ENCODE measurements around the gene AUTS2.

The AUTS2 gene

DNA sequence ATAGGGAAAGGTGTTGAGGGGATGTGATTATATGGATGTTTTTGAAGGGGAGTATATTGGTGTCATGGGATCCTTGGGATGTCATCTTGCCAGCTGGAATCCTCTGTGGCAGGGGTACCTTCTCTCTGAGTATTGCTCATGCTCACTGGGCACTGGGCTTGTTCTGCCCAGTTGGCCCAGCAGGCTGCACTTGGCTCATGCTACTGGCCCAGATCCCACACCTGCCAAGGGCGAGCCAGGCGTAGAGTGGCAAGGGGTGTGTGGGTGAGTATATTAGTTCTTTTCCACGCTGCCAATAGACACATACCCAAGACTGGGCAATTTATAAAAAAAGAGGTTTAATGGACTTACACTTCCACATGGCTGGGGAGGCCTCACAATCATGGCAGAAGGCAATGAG lies 311.9 kb downstream of the AUTS2 start:
- Histone ChIP-seq H3K9me3 (ENCODE audit: low read length) (peaks cover 9% of the 10 kb centered on the region), H3F3A (ENCODE audit: insufficient read depth, low read length) (no peaks in the 10 kb centered on the region), H3K79me2 (ENCODE audit: insufficient read depth, low read length) (peaks cover 60% of the 10 kb centered on the region), H3K4me3 (ENCODE audit: low read depth, low read length, poor library complexity, severe bottlenecking) (no peak overlapping the region), H3K9me2 (ENCODE audit: low read depth, low read length) (no peaks in the 10 kb centered on the region), H3K36me3 (ENCODE audit: insufficient read depth, low read length) (peaks cover 34% of the 10 kb centered on the region), H3K9ac (ENCODE audit: low read length) (no peak overlapping the region), H3K27ac (ENCODE audit: low read depth, low read length, poor library complexity, severe bottlenecking) (no peak overlapping the region), H2AFZ (ENCODE audit: low read length) (no peak overlapping the region), H4K20me1 (ENCODE audit: insufficient read depth, low read length) (no peaks in the 10 kb centered on the region), H3K4me1 (ENCODE audit: insufficient read depth, low read length, severe bottlenecking) (peaks cover 16% of the 10 kb centered on the region), H3K27me3 (ENCODE audit: insufficient read depth, low read length) (no peaks in the 10 kb centered on the region), H3K4me2 (ENCODE audit: low read length) (no peak overlapping the region)
- TF ChIP-seq, protein P1, sequence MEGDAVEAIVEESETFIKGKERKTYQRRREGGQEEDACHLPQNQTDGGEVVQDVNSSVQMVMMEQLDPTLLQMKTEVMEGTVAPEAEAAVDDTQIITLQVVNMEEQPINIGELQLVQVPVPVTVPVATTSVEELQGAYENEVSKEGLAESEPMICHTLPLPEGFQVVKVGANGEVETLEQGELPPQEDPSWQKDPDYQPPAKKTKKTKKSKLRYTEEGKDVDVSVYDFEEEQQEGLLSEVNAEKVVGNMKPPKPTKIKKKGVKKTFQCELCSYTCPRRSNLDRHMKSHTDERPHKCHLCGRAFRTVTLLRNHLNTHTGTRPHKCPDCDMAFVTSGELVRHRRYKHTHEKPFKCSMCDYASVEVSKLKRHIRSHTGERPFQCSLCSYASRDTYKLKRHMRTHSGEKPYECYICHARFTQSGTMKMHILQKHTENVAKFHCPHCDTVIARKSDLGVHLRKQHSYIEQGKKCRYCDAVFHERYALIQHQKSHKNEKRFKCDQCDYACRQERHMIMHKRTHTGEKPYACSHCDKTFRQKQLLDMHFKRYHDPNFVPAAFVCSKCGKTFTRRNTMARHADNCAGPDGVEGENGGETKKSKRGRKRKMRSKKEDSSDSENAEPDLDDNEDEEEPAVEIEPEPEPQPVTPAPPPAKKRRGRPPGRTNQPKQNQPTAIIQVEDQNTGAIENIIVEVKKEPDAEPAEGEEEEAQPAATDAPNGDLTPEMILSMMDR (IDR thresholded peaks at IDR 0.05; ENCODE audit: low read length): no peak
- TF ChIP-seq EZH2 (IDR thresholded peaks at IDR 0.05; ENCODE audit: borderline replicate concordance, low read length): no peak

DNA sequence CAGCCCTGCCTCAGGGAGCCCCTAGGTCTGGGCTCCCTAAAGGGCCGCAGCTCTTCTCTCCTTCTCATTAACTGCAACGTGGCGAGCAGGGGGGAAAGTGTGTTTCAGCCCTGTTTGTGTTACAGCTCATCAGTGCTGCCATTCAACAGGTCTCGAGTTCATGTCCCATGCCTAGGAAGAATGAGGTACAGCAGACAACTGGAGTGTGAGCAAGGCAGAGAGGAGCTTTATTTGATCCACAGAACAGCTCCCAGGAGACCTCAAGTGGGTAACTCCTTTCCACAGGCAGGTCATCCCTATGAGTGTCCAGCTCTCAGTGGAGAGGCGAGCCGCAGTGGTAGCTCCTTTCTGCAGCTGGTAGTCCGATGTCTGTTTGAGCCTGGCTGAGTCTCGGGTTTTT lies 313.1 kb downstream of the AUTS2 start:
- Histone ChIP-seq H3K9ac (ENCODE audit: low read length) (no peak overlapping the region), H3K4me1 (ENCODE audit: insufficient read depth, low read length, severe bottlenecking) (peaks cover 4% of the 10 kb centered on the region), H3K27ac (ENCODE audit: low read depth, low read length, poor library complexity, severe bottlenecking) (no peak overlapping the region), H3K4me2 (ENCODE audit: low read length) (no peak overlapping the region), H3K36me3 (ENCODE audit: insufficient read depth, low read length) (peaks cover 34% of the 10 kb centered on the region), H2AFZ (ENCODE audit: low read length) (no peak overlapping the region), H4K20me1 (ENCODE audit: insufficient read depth, low read length) (no peaks in the 10 kb centered on the region), H3K4me3 (ENCODE audit: low read depth, low read length, poor library complexity, severe bottlenecking) (no peak overlapping the region), H3F3A (ENCODE audit: insufficient read depth, low read length) (no peaks in the 10 kb centered on the region), H3K9me3 (ENCODE audit: low read length) (peaks cover 9% of the 10 kb centered on the region), H3K79me2 (ENCODE audit: insufficient read depth, low read length) (peaks cover 55% of the 10 kb centered on the region), H3K27me3 (ENCODE audit: insufficient read depth, low read length) (no peaks in the 10 kb centered on the region), H3K9me2 (ENCODE audit: low read depth, low read length) (no peaks in the 10 kb centered on the region)
- no peak for TF ChIP-seq EZH2 (IDR thresholded peaks at IDR 0.05; ENCODE audit: borderline replicate concordance, low read length)
- TF ChIP-seq, protein P1 (IDR thresholded peaks at IDR 0.05; ENCODE audit: low read length): no peak

DNA sequence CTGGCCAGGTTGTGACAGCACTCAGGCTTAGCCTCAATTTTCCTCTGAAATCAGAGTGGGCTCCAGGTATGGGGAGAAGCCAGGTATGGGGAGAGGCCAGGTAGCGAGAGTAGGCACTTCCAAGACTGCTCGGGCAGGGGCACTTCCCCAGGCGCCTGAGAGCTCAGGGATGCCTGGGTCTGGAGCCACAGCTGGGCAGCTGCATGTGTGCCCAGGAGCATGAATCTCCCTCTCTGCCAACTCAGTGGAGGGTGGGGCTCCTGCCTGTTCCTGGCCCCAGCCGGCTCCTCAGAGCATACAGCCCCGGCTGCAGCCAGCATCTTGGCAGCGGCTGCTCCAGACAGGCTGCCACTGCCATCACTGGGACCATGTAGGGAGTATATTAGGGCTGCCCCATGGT lies 313.9 kb downstream of the AUTS2 start:
- TF ChIP-seq, protein P1 (IDR thresholded peaks at IDR 0.05; ENCODE audit: low read length): no peak
- TF ChIP-seq EZH2 (IDR thresholded peaks at IDR 0.05; ENCODE audit: borderline replicate concordance, low read length): no peak
- Histone ChIP-seq H3K4me3 (ENCODE audit: low read depth, low read length, poor library complexity, severe bottlenecking) (no peak overlapping the region), H3K9ac (ENCODE audit: low read length) (no peak overlapping the region), H3K4me1 (ENCODE audit: insufficient read depth, low read length, severe bottlenecking) (no peaks in the 10 kb centered on the region), H3K36me3 (ENCODE audit: insufficient read depth, low read length) (peaks cover 34% of the 10 kb centered on the region), H2AFZ (ENCODE audit: low read length) (no peak overlapping the region), H3K4me2 (ENCODE audit: low read length) (no peak overlapping the region), H3K9me2 (ENCODE audit: low read depth, low read length) (no peaks in the 10 kb centered on the region), H3K79me2 (ENCODE audit: insufficient read depth, low read length) (peaks cover 54% of the 10 kb centered on the region), H3K9me3 (ENCODE audit: low read length) (peaks cover 9% of the 10 kb centered on the region), H3F3A (ENCODE audit: insufficient read depth, low read length) (no peaks in the 10 kb centered on the region), H4K20me1 (ENCODE audit: insufficient read depth, low read length) (no peaks in the 10 kb centered on the region), H3K27ac (ENCODE audit: low read depth, low read length, poor library complexity, severe bottlenecking) (no peak overlapping the region), H3K27me3 (ENCODE audit: insufficient read depth, low read length) (no peaks in the 10 kb centered on the region)

Data from OCI-LY1 (cell line).